SU-DHL-6 (cell line): ENCODE data around the gene MAP3K2.

ENCODE experiments used
- H2AFZ ChIP-seq: fragments of 200-600 bp; sonication (generic); 2 replicates; pipeline ENCODE4 v1.6.1; 2014; ENCODE audit warnings: low read depth, mild to moderate bottlenecking, moderate library complexity, mixed read lengths, antibody characterized with exemption, low read length; ENCODE audit not compliant: severe bottlenecking
- H3F3A ChIP-seq: fragments of 200-600 bp; shearing (Covaris generic); 2 replicates; pipeline ENCODE4 v1.6.0; 2016; ENCODE audit warnings: antibody characterized with exemption, mild to moderate bottlenecking; ENCODE audit not compliant: insufficient read depth
- H3K27ac ChIP-seq: fragments of 200-600 bp; sonication (generic); 2 replicates; pipeline ENCODE4 v1.5.1; 2016; ENCODE audit warnings: low read depth, mild to moderate bottlenecking, low read length, moderate library complexity, mixed read lengths
- H3K27me3 ChIP-seq: fragments of 200-600 bp; sonication (generic), shearing (Covaris generic); 2 replicates; pipeline ENCODE4 v1.6.0; 2014; ENCODE audit warnings: mild to moderate bottlenecking, low read length
- H3K36me3 ChIP-seq: fragments of 200-600 bp; sonication (generic); 2 replicates; pipeline ENCODE4 v1.6.1; 2014; ENCODE audit warnings: mild to moderate bottlenecking, low read length, mixed read lengths
- H3K4me2 ChIP-seq: fragments of 300-600, 200-600 bp; shearing (Covaris generic), sonication (generic); 2 replicates; pipeline ENCODE4 v1.6.0; 2014; ENCODE audit warnings: low read length, low read depth, mild to moderate bottlenecking; ENCODE audit not compliant: poor library complexity, severe bottlenecking
- H3K4me3 ChIP-seq: fragments of 200-600 bp; sonication (generic); 2 replicates; pipeline ENCODE4 v1.5.1; 2014; ENCODE audit warnings: antibody characterized with exemption, low read length, mild to moderate bottlenecking, mixed read lengths; ENCODE audit not compliant: insufficient read depth, poor library complexity, severe bottlenecking
- H3K79me2 ChIP-seq: fragments of 200-600 bp; sonication (generic); 2 replicates; pipeline ENCODE4 v1.6.1; 2014; ENCODE audit warnings: mild to moderate bottlenecking, low read length, moderate library complexity; ENCODE audit not compliant: insufficient read depth
- H3K9ac ChIP-seq: fragments of 200-600 bp; sonication (generic); 2 replicates; pipeline ENCODE4 v1.7.0; 2014; ENCODE audit warnings: mild to moderate bottlenecking, low read length
- H3K9me2 ChIP-seq: fragments of 200-600 bp; sonication (generic); replicated peaks from 2 replicates; pipeline ENCODE4 v1.6.1; 2014; ENCODE audit warnings: low read length; ENCODE audit not compliant: insufficient read depth
- H3K9me3 ChIP-seq: fragments of 200-600 bp; sonication (generic); 2 replicates; pipeline ENCODE4 v1.6.1; 2014; ENCODE audit warnings: low read length, mixed read lengths; ENCODE audit not compliant: insufficient read depth
- H4K20me1 ChIP-seq: fragments of 200-600 bp; sonication (generic); 2 replicates; pipeline ENCODE4 v1.6.1; 2014; ENCODE audit warnings: low read depth, mild to moderate bottlenecking, antibody characterized with exemption, low read length, moderate library complexity, mixed read lengths
- CTCF ChIP-seq: fragments of 200-600 bp; sonication (generic); IDR thresholded peaks from one replicate; pipeline ENCODE4 v1.5.1; 2017; ENCODE audit warnings: antibody characterized with exemption, mild to moderate bottlenecking, low read length, moderate library complexity; ENCODE audit not compliant: insufficient read depth, poor library complexity, severe bottlenecking
- EZH2phosphoT487 ChIP-seq: fragments of 200-600 bp; sonication (generic), shearing (Covaris generic); conservative IDR thresholded peaks from 2 replicates; pipeline ENCODE4 v1.6.1; 2018; ENCODE audit warnings: mild to moderate bottlenecking, antibody characterized with exemption, low read length, moderate library complexity, mixed read lengths

MAP3K2 gene

GRCh38 chr2:127347015-127347414 lies 40.8 kb downstream of the MAP3K2 start:
- no peak overlapping the region for H2AFZ ChIP-seq
- no peak overlapping the region for H3K27ac ChIP-seq
- H4K20me1 ChIP-seq: peaks cover 35% of the 10 kb centered on the region
- H3K9me3 ChIP-seq: no peaks in the 10 kb centered on the region
- H3K4me3 ChIP-seq: no peak overlapping the region
- TF ChIP-seq EZH2phosphoT487: no peak
- no peak for TF ChIP-seq CTCF
- H3K36me3 ChIP-seq: no peaks in the 10 kb centered on the region
- no peak overlapping the region for H3K4me2 ChIP-seq
- H3F3A ChIP-seq: peaks cover 12% of the 10 kb centered on the region
- peaks cover 90% of the 10 kb centered on the region for H3K79me2 ChIP-seq
- no peaks in the 10 kb centered on the region for H3K9me2 ChIP-seq
- no peak overlapping the region for H3K9ac ChIP-seq
- H3K27me3 ChIP-seq: no peaks in the 10 kb centered on the region

- H3K4me2 ChIP-seq: no peak overlapping the region
- no peak overlapping the region for H2AFZ ChIP-seq
- H3K36me3 ChIP-seq: peaks cover 5% of the 10 kb centered on the region; the same call in 1 of the 2 replicates
- no peaks in the 10 kb centered on the region for H3K9me3 ChIP-seq
- no peak overlapping the region for H3K27ac ChIP-seq
- no peaks in the 10 kb centered on the region for H3K9me2 ChIP-seq
- peaks cover 53% of the 10 kb centered on the region for H3K79me2 ChIP-seq
- no peaks in the 10 kb centered on the region for H3K27me3 ChIP-seq
- TF ChIP-seq EZH2phosphoT487 (no peak), CTCF (no peak)
- no peak overlapping the region for H3K9ac ChIP-seq
- H3F3A ChIP-seq: peaks cover 9% of the 10 kb centered on the region; the same call in 1 of the 2 replicates
- peaks cover 17% of the 10 kb centered on the region; the same call in 1 of the 2 replicates for H4K20me1 ChIP-seq
- H3K4me3 ChIP-seq: no peak overlapping the region
Measured at GRCh38 chr2:127343277-127343676, 44.5 kb downstream of the MAP3K2 start.

- peaks cover 41% of the 10 kb centered on the region for H3K79me2 ChIP-seq
- H4K20me1 ChIP-seq: 0 out of 2 replicates have a peak, but pooled peaks cover 13% of the 10 kb centered on the region
Measured at GRCh38 chr2:127342101-127342500, 45.7 kb downstream of the MAP3K2 start.

More at GRCh38 chr2:127342101-127342500, 45.7 kb downstream of the MAP3K2 start:
- no peaks in the 10 kb centered on the region for H3K9me2 ChIP-seq
- no peak for TF ChIP-seq CTCF
- TF ChIP-seq EZH2phosphoT487: no peak
- H3K9me3 ChIP-seq: no peaks in the 10 kb centered on the region
- no peak overlapping the region for H2AFZ ChIP-seq
- H3K36me3 ChIP-seq: peaks cover 16% of the 10 kb centered on the region; the same call in 1 of the 2 replicates
- no peak overlapping the region for H3K9ac ChIP-seq
- no peak overlapping the region for H3K27ac ChIP-seq
- no peaks in the 10 kb centered on the region for H3K27me3 ChIP-seq
- 0 out of 2 replicates have a peak, but pooled peaks cover 3% of the 10 kb centered on the region for H3F3A ChIP-seq
- H3K4me2 ChIP-seq: no peak overlapping the region
- no peak overlapping the region for H3K4me3 ChIP-seq
